CD4-positive, CD25-positive, alpha-beta regulatory T cell (primary cell): ENCODE results near the gene KIAA1217. TPM values are rescaled to one million over a fixed set of nuclear protein-coding genes. Genes with fewer than 3 reads are reported as not detected.

Source experiments
- ATAC-seq, 2 donors: fragments of 150-1000 bp; cut with Tn5 transposase; one replicate each; pipeline ENCODE4 v1.10.0; 2021; ENCODE audit warnings: low read depth in 2 of 2, moderate number of reproducible peaks in 2 of 2, moderate library complexity in 1 of 2
- DNase-seq, 3 donors: peaks; one replicate each; pipeline versions ENCODE4 v3.0.0 to v3.0.0-alpha.2; 2012 to 2022; ENCODE audit warnings: mixed read lengths in 1 of 3
- H3K27ac ChIP-seq: one replicate; pipeline ENCODE4 v1.7.0; 2013; ENCODE audit warnings: mild to moderate bottlenecking, low read length; ENCODE audit not compliant: insufficient read depth, poor library complexity, severe bottlenecking
- H3K27me3 ChIP-seq: one replicate; pipeline ENCODE4 v1.7.0; 2013; ENCODE audit warnings: low read length; ENCODE audit not compliant: control insufficient read depth, insufficient read depth
- H3K36me3 ChIP-seq: one replicate; pipeline ENCODE4 v1.7.0; 2013; ENCODE audit warnings: mild to moderate bottlenecking, low read length, moderate library complexity; ENCODE audit not compliant: control insufficient read depth, insufficient read depth
- H3K4me1 ChIP-seq: 2 replicates; pipeline ENCODE4 v1.7.0; 2013; ENCODE audit warnings: mild to moderate bottlenecking, low read length; ENCODE audit not compliant: insufficient read depth, control insufficient read depth, poor library complexity, severe bottlenecking
- H3K4me3 ChIP-seq: one replicate; pipeline ENCODE4 v1.7.0; 2013; ENCODE audit warnings: low read depth, mild to moderate bottlenecking, low read length, moderate library complexity
- H3K9me3 ChIP-seq, 2 experiments: 1 replicate in 1 of 2; 2 replicates in 1 of 2; pipeline ENCODE4 v1.7.0; 2013; ENCODE audit warnings: low read length in 2 of 2, mild to moderate bottlenecking in 1 of 2, moderate library complexity in 1 of 2; ENCODE audit not compliant: control insufficient read depth in 2 of 2
- H3K27ac Mint-ChIP-seq, 3 donors: one replicate each; pipeline ENCODE4 v1.8.0; 2020 to 2022; ENCODE audit warnings: mild to moderate bottlenecking in 3 of 3, mixed read lengths in 3 of 3, moderate library complexity in 2 of 3
- H3K27me3 Mint-ChIP-seq: one replicate; pipeline ENCODE4 v1.8.0; 2022; ENCODE audit warnings: mild to moderate bottlenecking, mixed read lengths
- H3K36me3 Mint-ChIP-seq: one replicate; pipeline ENCODE4 v1.8.0; 2020; ENCODE audit warnings: mixed read lengths
- H3K4me1 Mint-ChIP-seq, 4 donors: one replicate each; pipeline ENCODE4 v1.8.0; 2020 to 2022; ENCODE audit warnings: mixed read lengths in 4 of 4, mild to moderate bottlenecking in 1 of 4
- H3K4me3 Mint-ChIP-seq, 4 donors: one replicate each; pipeline ENCODE4 v1.8.0; 2020 to 2022; ENCODE audit warnings: mild to moderate bottlenecking in 4 of 4, mixed read lengths in 4 of 4, moderate library complexity in 3 of 4
- H3K9me3 Mint-ChIP-seq, 7 donors: one replicate each; pipeline ENCODE4 v1.8.0; 2020 to 2022; ENCODE audit warnings: mixed read lengths in 7 of 7, mild to moderate bottlenecking in 3 of 7, moderate library complexity in 2 of 7
- polyA plus RNA-seq, 4 donors: library from polyadenylated mRNA; unstranded; fragments of 300-500 nt; fragmentation: Illumina TruSeq; gene quantifications; one replicate each; pipeline ENCODE4 v1.2.3, GENCODE V29; 2021
- total RNA-seq: library from RNA; stranded (reverse); gene quantifications from one replicate; pipeline ENCODE4 v1.2.3, GENCODE V29; 2022

Gene KIAA1217
- total and polyA plus RNA-seq, 5 donors from 2014 or later: 0.10 TPM; not detected in 4

DNA sequence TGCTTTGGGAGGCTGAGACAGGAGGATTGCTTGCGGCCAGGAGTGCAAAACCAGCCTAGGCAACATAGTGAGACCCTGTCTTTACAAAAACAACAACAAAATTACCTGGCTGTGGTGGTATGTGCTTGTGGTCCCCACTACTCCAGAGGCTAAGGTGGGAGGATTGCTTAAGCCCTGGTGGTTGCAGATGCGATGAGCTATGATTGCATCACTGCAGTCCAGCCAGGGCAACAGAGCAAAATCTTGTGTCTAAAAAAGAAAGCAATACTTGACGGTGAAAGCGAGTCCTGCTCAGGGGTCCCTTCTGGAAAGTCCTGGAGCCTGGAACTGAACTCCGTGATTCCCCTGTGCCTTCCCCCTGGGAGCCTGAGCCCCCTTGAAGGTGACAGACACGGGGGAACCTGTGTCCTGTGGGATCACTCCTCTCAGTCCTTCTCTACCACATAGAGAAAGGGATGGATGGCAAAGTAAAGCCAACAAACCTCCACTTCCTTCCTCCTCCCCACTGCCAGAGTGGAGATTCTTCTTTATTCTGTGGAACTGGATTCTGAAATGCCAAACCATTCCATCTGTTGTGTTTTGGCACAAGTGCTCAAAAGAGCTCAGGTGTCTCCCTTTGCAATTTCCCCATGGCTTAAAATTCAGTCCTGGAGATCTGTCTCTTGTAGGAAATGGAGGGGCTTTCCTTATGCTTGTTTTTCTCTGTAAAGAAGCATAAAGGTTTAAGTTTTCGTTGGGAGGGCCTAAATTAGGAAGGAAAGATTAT lies 50.6 kb downstream of the KIAA1217 start:
- Mint-ChIP-seq H3K27ac (no peak overlapping the region), H3K4me1 (no peaks in the 10 kb centered on the region), H3K4me3 (no peak overlapping the region), H3K27me3 (no peaks in the 10 kb centered on the region), H3K36me3 (no peaks in the 10 kb centered on the region), H3K9me3 (peaks cover 0 to 4% (median 0%) of the 10 kb centered on the region in 7 donors)
- Histone ChIP-seq H3K27ac (no peak overlapping the region), H3K4me1 (no peaks in the 10 kb centered on the region), H3K9me3 (no peaks in the 10 kb centered on the region), H3K27me3 (no peaks in the 10 kb centered on the region), H3K36me3 (no peaks in the 10 kb centered on the region), H3K4me3 (no peak overlapping the region)
- ATAC-seq (no peak), DNase-seq (no peak)

GRCh38 chr10:24261627-24262026 lies 52.7 kb downstream of the KIAA1217 start:
- Histone ChIP-seq H3K36me3 (no peaks in the 10 kb centered on the region), H3K4me3 (no peak overlapping the region), H3K4me1 (no peaks in the 10 kb centered on the region), H3K27me3 (no peaks in the 10 kb centered on the region), H3K27ac (no peak overlapping the region), H3K9me3 (no peaks in the 10 kb centered on the region)
- Mint-ChIP-seq H3K27me3 (no peaks in the 10 kb centered on the region), H3K27ac (peak overlapping the region in 1 of 3 donors; percentile 35), H3K4me1 (no peaks in the 10 kb centered on the region), H3K4me3 (no peak overlapping the region), H3K36me3 (no peaks in the 10 kb centered on the region), H3K9me3 (peaks cover 0 to 6% (median 2%) of the 10 kb centered on the region in 7 donors)
- no peak for DNase-seq
- no peak for ATAC-seq

DNA sequence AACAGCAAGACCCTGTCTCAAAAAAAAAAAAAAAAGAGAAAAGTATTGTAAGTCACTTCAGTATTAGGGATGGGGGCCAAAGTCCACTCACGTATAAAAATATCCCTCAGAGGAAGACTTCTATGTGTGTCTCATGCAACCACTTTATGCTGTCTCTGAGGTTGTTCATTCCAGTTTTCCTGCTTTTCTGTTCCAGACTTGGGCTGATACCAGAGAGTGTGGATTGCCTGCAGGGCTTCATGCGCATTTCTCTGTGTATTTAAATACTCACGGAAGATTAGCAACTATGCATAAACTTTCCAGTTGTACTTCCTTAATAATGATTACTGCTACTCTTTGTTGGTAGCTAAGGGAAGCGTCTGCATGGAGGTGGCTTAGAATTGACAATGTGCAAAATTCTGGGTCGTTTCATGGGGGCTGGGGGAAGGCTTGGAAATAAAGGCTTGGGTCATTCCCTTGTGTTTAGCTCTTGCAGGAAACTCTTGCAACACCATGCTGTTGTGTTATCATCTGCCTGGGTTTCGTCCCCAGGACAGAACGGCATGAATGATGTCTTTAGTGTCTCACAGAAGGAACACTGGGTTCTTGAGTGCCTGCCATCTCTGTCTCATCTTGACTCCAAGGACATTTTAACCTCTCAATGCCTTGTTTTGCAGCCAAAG lies 54.1 kb downstream of the KIAA1217 start:
- Mint-ChIP-seq H3K9me3 (peaks cover 0 to 6% (median 2%) of the 10 kb centered on the region in 7 donors), H3K4me1 (no peaks in the 10 kb centered on the region), H3K27ac (no peak overlapping the region), H3K27me3 (no peaks in the 10 kb centered on the region), H3K4me3 (peak overlapping the region in 1 of 4 donors; percentile 44), H3K36me3 (no peaks in the 10 kb centered on the region)
- Histone ChIP-seq H3K4me3 (no peak overlapping the region), H3K4me1 (no peaks in the 10 kb centered on the region), H3K27me3 (no peaks in the 10 kb centered on the region), H3K27ac (no peak overlapping the region), H3K36me3 (no peaks in the 10 kb centered on the region), H3K9me3 (no peaks in the 10 kb centered on the region)
- no peak for ATAC-seq
- DNase-seq: no peak

GRCh38 chr10:24269476-24269875 lies 60.5 kb downstream of the KIAA1217 start:
- Histone ChIP-seq H3K4me3 (no peak overlapping the region), H3K36me3 (no peaks in the 10 kb centered on the region), H3K27ac (no peak overlapping the region), H3K9me3 (no peaks in the 10 kb centered on the region), H3K27me3 (no peaks in the 10 kb centered on the region), H3K4me1 (no peaks in the 10 kb centered on the region)
- DNase-seq (no peak), ATAC-seq (no peak)
- H3K27me3 Mint-ChIP-seq: no peaks in the 10 kb centered on the region
- H3K9me3 Mint-ChIP-seq: peaks cover 0 to 3% (median 0%) of the 10 kb centered on the region in 7 donors
- no peaks in the 10 kb centered on the region for H3K36me3 Mint-ChIP-seq
- no peaks in the 10 kb centered on the region for H3K4me1 Mint-ChIP-seq
- H3K4me3 Mint-ChIP-seq: no peak overlapping the region
- no peak overlapping the region for H3K27ac Mint-ChIP-seq

DNA sequence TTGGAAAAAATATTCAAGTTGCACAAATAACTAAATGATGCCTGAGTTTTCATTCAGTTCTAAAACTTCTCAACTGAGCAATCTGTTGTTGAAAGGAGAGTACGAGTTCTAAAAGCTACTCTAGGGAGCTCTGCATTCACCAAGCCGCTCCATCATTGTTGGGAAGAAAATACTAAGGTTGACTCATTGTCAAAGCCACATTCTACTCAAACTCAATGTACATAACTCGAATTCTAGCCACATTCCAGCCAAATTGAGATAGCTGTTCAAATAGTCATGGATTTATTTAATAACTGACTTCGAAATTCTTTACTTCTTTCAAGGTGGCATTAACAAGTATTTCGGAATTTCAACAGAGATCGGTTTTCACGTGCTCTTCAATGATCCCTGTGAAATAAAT lies 63.4 kb downstream of the KIAA1217 start:
- no peak overlapping the region for H3K4me3 Mint-ChIP-seq
- peaks cover 0 to 4% (median 0%) of the 10 kb centered on the region in 7 donors for H3K9me3 Mint-ChIP-seq
- ATAC-seq (no peak), DNase-seq (no peak)
- Histone ChIP-seq H3K27me3 (no peaks in the 10 kb centered on the region), H3K4me3 (no peak overlapping the region), H3K9me3 (no peaks in the 10 kb centered on the region), H3K27ac (no peak overlapping the region), H3K36me3 (no peaks in the 10 kb centered on the region), H3K4me1 (no peaks in the 10 kb centered on the region)
- H3K36me3 Mint-ChIP-seq: no peaks in the 10 kb centered on the region
- no peaks in the 10 kb centered on the region for H3K27me3 Mint-ChIP-seq
- H3K4me1 Mint-ChIP-seq: no peaks in the 10 kb centered on the region
- H3K27ac Mint-ChIP-seq: no peak overlapping the region

- H3K27me3 Mint-ChIP-seq: no peaks in the 10 kb centered on the region
- DNase-seq: no peak
- Histone ChIP-seq H3K27me3 (no peaks in the 10 kb centered on the region), H3K4me1 (no peaks in the 10 kb centered on the region), H3K36me3 (no peaks in the 10 kb centered on the region), H3K9me3 (peaks cover 0 to 1% of the 10 kb centered on the region in 2 experiments), H3K27ac (no peak overlapping the region), H3K4me3 (no peak overlapping the region)
- H3K36me3 Mint-ChIP-seq: no peaks in the 10 kb centered on the region
- H3K4me3 Mint-ChIP-seq: no peak overlapping the region
- peaks cover 0 to 9% (median 6%) of the 10 kb centered on the region in 7 donors for H3K9me3 Mint-ChIP-seq
- no peaks in the 10 kb centered on the region for H3K4me1 Mint-ChIP-seq
- H3K27ac Mint-ChIP-seq: no peak overlapping the region
- ATAC-seq: no peak
Measured at GRCh38 chr10:24277277-24277676, 68.3 kb downstream of the KIAA1217 start.

GRCh38 chr10:24277771-24278170 lies 68.8 kb downstream of the KIAA1217 start:
- H3K4me3 Mint-ChIP-seq: no peak overlapping the region
- H3K27ac ChIP-seq: no peak overlapping the region
- H3K27me3 ChIP-seq: no peaks in the 10 kb centered on the region
- H3K27ac Mint-ChIP-seq: no peak overlapping the region
- no peaks in the 10 kb centered on the region for H3K27me3 Mint-ChIP-seq
- peaks cover 0 to 9% (median 6%) of the 10 kb centered on the region in 7 donors for H3K9me3 Mint-ChIP-seq
- no peak for ATAC-seq
- H3K9me3 ChIP-seq: peaks cover 0 to 2% of the 10 kb centered on the region in 2 experiments
- H3K36me3 ChIP-seq: no peaks in the 10 kb centered on the region
- no peak overlapping the region for H3K4me3 ChIP-seq
- H3K4me1 Mint-ChIP-seq: no peaks in the 10 kb centered on the region
- no peaks in the 10 kb centered on the region for H3K4me1 ChIP-seq
- DNase-seq: no peak
- no peaks in the 10 kb centered on the region for H3K36me3 Mint-ChIP-seq
